ENCODE data around the gene NKX2-3. TPM values are rescaled to one million over a fixed set of nuclear protein-coding genes. Genes with fewer than 3 reads are reported as not detected.

NKX2-3 gene
- total RNA-seq, 1 donor from 2014 or later = not detected

- H3K4me3 ChIP-seq = no peak overlapping the region
- H3K4me1 ChIP-seq = peaks cover 45% of the 10 kb centered on the region
- no peak overlapping the region for H3K27ac ChIP-seq (replicated peaks)
- H3K9me3 ChIP-seq (replicated peaks) = no peaks in the 10 kb centered on the region
- TF ChIP-seq, protein P1, sequence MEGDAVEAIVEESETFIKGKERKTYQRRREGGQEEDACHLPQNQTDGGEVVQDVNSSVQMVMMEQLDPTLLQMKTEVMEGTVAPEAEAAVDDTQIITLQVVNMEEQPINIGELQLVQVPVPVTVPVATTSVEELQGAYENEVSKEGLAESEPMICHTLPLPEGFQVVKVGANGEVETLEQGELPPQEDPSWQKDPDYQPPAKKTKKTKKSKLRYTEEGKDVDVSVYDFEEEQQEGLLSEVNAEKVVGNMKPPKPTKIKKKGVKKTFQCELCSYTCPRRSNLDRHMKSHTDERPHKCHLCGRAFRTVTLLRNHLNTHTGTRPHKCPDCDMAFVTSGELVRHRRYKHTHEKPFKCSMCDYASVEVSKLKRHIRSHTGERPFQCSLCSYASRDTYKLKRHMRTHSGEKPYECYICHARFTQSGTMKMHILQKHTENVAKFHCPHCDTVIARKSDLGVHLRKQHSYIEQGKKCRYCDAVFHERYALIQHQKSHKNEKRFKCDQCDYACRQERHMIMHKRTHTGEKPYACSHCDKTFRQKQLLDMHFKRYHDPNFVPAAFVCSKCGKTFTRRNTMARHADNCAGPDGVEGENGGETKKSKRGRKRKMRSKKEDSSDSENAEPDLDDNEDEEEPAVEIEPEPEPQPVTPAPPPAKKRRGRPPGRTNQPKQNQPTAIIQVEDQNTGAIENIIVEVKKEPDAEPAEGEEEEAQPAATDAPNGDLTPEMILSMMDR (IDR thresholded peaks at IDR 0.05; ENCODE audit: borderline replicate concordance) = no peak
- DNase-seq = no peak
- H3K36me3 ChIP-seq = no peaks in the 10 kb centered on the region
- peaks cover 100% of the 10 kb centered on the region for H3K27me3 ChIP-seq (ENCODE audit: low read depth)
- intact Hi-C loops (cut with micrococcal nuclease) = no loop called here
These were observed 5.5 kb downstream of the NKX2-3 start for GRCh38 chr10:99537989-99538917.

GRCh38 chr10:99539120-99539519 lies 6.4 kb downstream of the NKX2-3 start:
- Histone ChIP-seq H3K27me3 (ENCODE audit: low read depth) (peaks cover 99% of the 10 kb centered on the region), H3K4me3 (no peak overlapping the region), H3K4me1 (peaks cover 43% of the 10 kb centered on the region), H3K9me3 (replicated peaks) (no peaks in the 10 kb centered on the region), H3K36me3 (no peaks in the 10 kb centered on the region), H3K27ac (replicated peaks) (no peak overlapping the region)
- DNase-seq = no peak
- intact Hi-C loops (cut with micrococcal nuclease) = no loop called here
- TF ChIP-seq, protein P1 (IDR thresholded peaks at IDR 0.05; ENCODE audit: borderline replicate concordance) = no peak

DNA sequence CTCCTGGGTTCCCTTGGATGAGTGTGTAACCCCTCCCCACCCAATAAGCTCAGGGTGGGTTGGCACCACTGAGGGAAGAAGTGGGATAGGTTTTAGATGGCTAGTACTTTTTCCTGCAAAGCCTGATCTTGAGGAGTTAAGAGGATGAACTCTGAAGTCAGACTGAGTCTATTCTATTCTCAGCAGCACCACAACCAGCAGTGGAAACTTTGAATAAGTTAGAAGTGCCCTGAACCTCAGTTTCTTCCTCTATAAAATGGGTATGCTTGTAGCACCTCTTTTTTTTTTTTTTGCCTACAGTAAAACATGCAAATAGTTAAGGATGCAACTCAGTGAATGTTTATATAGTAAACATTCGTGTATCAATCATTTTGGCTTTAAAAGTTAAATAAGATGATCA lies 7.1 kb downstream of the NKX2-3 start:
- Histone ChIP-seq H3K4me1 (peaks cover 38% of the 10 kb centered on the region), H3K27me3 (ENCODE audit: low read depth) (peaks cover 99% of the 10 kb centered on the region), H3K4me3 (no peak overlapping the region), H3K36me3 (no peaks in the 10 kb centered on the region), H3K9me3 (replicated peaks) (no peaks in the 10 kb centered on the region), H3K27ac (replicated peaks) (no peak overlapping the region)
- intact Hi-C loops (cut with micrococcal nuclease) = no loop called here
- TF ChIP-seq, protein P1 (IDR thresholded peaks at IDR 0.05; ENCODE audit: borderline replicate concordance) = no peak
- DNase-seq = no peak

DNA sequence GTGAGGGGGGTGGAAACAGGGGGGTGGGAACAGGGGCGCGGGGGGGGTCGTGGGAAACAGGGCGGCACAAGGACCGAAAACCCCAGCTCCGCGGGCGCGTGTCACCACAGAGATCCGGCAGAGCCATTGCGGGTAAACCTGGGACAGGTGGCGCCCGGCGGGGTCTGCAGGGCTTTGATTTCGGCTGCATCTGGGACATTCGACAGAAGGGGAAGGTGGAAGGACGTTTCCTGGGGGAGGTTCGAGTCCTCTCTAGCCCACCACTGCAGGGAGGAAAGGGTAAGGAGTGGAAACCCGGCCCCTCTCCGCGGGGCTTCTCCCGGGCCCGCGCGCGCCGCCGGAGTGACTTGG lies 7.5 kb downstream of the NKX2-3 start:
- no peaks in the 10 kb centered on the region for H3K36me3 ChIP-seq
- TF ChIP-seq, protein P1 (IDR thresholded peaks at IDR 0.05; ENCODE audit: borderline replicate concordance) = no peak
- H3K27me3 ChIP-seq (ENCODE audit: low read depth) = peaks cover 99% of the 10 kb centered on the region

DNA sequence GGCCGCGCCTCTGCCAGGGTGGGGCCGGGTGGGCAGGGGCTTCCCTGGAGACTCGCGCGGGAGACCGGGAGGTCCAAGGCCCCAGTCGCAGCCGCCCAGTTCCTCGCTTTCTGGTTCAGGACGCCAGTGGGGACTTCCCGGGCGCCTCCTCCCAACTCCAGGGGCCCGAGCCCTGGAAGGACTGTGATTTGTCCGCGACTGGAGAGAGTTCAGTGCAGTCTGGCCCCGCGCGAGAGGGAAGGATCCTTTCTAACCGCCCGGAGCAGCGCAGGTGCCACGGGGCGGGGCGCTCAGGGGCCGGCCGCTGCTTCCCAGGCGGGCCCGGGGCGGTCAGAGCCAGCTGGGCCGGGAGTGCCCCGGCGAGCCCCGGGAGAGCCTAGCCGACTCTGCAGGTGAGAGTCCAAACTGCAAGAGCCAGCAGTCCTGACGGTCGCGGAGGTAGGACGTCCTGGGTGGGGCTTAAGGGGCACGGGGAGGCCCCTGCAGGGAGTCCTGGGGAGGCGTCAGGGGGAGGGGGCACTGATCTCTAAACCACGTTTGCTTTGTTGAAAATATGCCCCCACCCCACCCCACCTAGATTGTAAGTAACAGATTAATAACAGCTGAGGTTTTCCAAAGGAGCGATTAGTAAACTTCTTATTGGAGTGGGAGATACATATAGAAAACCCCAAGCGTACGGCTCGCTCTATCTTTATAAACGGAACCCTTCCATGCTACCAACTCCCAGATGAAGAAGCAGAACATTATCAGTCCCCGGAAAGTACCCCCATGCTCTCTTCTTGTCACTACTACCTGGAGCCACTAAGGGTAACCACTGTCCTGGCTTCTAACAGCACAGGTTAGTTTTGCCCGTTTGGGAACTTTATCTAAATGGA lies 8.2 kb downstream of the NKX2-3 start:
- no peaks in the 10 kb centered on the region for H3K36me3 ChIP-seq
- intact Hi-C loops (cut with micrococcal nuclease) = no loop called here
- peak overlapping the region; percentile 41 for H3K4me3 ChIP-seq
- no peak overlapping the region for H3K27ac ChIP-seq (replicated peaks)
- DNase-seq = no peak
- H3K27me3 ChIP-seq (ENCODE audit: low read depth) = peaks cover 99% of the 10 kb centered on the region
- H3K4me1 ChIP-seq = peaks cover 28% of the 10 kb centered on the region
- TF ChIP-seq, protein P1 (IDR thresholded peaks at IDR 0.05; ENCODE audit: borderline replicate concordance) = no peak
- no peaks in the 10 kb centered on the region for H3K9me3 ChIP-seq (replicated peaks)

More for the DNA sequence above, 7.5 kb downstream of the NKX2-3 start:
- Histone ChIP-seq H3K9me3 (replicated peaks) (no peaks in the 10 kb centered on the region), H3K27ac (replicated peaks) (no peak overlapping the region), H3K4me3 (peak overlapping the region; percentile 41), H3K4me1 (peaks cover 34% of the 10 kb centered on the region)
- DNase-seq = no peak
- intact Hi-C loops (cut with micrococcal nuclease) = no loop called here
